ENCODE results near the gene RASAL3. TPM values are rescaled to one million over a fixed set of nuclear protein-coding genes. Genes with fewer than 3 reads are reported as not detected.

The RASAL3 gene
- total and polyA plus RNA-seq, 12 donors = 0.19 to 6.6 (median 0.85) TPM

DNA sequence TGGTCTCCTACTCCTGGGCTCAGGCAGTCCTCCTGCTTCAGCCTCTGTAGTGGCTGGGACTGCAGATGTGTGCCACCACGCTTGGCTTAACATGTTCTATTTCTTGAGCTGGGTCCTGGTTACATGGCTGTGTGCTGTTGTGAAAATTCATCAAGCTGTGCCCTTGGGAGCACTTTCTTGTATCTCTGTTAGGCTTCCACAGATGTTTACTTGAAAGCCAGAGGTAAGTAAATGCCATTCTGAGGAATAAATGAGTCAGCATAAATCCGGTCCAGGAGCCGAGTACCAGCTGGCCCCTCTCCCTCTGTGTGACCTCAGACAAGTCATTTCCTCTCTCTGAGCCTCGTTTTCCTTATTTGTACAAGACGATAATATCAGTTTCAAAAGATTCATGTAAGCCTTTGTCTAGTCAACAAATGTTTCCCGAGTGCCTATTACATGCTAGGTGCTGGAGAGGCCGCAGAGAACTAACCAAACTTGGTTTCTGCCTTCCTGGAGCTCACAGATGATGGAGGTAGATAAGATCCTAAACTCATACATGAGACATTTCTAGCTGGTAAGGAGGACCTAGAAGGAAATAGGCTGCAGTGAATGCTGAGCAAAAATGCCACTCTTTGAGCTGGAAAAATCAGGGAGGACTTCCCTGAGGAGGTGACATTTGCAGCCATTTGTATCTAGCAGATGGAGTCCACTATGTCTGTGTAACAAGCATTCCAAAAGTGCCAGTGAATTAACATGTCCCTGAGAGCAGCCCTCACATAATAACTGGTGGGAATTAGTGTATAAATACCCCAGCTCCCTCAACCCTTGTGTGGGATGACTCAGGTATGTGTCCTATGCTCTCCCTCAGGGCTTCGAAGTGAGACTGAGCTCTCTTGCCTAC lies 2.7 kb upstream of the RASAL3 start:
- peak overlapping the region in 1 of 10 donors; percentile 76 for H3K27ac ChIP-seq
- H3K4me3 ChIP-seq = no peak overlapping the region
- H3K27me3 ChIP-seq = peaks cover 5 to 87% (median 56%) of the 10 kb centered on the region in 7 donors
- ATAC-seq = peak in 3 of 8 donors; percentile 7 to 32 (median 31)
- H3K4me1 ChIP-seq = peaks cover 0 to 54% (median 7%) of the 10 kb centered on the region in 9 donors
- 44 to 61% methylated on average over 8 of the region's 8 CpGs for WGBS, 2 donors
- no peak for DNase-seq
- H3K9me3 ChIP-seq = no peaks in the 10 kb centered on the region
- intact Hi-C loops (cut with DNase I) = loop anchor here in 2 of 10 donors (10.0 kb wide), 2 partner anchors 88 to 372 kb away; no protein-coding TSS in a partner anchor
- TF ChIP-seq, protein P1, sequence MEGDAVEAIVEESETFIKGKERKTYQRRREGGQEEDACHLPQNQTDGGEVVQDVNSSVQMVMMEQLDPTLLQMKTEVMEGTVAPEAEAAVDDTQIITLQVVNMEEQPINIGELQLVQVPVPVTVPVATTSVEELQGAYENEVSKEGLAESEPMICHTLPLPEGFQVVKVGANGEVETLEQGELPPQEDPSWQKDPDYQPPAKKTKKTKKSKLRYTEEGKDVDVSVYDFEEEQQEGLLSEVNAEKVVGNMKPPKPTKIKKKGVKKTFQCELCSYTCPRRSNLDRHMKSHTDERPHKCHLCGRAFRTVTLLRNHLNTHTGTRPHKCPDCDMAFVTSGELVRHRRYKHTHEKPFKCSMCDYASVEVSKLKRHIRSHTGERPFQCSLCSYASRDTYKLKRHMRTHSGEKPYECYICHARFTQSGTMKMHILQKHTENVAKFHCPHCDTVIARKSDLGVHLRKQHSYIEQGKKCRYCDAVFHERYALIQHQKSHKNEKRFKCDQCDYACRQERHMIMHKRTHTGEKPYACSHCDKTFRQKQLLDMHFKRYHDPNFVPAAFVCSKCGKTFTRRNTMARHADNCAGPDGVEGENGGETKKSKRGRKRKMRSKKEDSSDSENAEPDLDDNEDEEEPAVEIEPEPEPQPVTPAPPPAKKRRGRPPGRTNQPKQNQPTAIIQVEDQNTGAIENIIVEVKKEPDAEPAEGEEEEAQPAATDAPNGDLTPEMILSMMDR (IDR thresholded peaks at IDR 0.05) = no peak
- H3K36me3 ChIP-seq = peaks cover 0 to under 1% (median 0%) of the 10 kb centered on the region in 9 donors

DNA sequence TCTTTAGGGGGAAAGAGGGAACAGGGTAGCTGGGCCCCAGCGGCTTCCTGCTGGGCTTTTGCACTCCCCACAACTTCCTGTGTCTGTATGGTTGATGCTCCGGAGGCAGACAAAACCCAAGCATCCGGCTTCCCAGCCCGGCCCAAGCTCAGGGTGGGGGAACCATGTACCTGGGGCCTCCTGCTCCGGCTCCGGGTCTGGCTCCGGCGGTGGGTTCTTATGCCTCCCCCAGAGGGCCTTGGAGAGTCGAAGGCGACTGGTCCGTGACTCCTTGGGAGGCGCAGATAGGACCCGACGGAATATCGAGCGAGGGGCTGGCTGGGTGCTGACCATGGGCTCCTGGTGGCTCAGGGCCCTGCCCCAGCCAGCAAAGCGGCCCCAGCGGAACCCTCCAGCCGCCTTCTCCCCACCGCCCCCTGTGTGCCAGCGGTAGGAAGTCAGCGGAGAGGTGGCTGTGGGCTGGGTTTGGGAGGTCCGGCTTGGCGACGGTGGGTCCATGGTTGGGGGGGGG lies 428 bp downstream of the RASAL3 start:
- Histone ChIP-seq H3K27ac (peak overlapping the region in 6 of 10 donors; percentile 9 to 94 (median 60)), H3K4me3 (peak overlapping the region in 8 of 10 donors; percentile 2 to 68 (median 46)), H3K36me3 (peaks cover 0 to 23% (median 0%) of the 10 kb centered on the region in 9 donors), H3K27me3 (peaks cover 0 to 61% (median 33%) of the 10 kb centered on the region in 7 donors), H3K9me3 (no peaks in the 10 kb centered on the region), H3K4me1 (peaks cover 0 to 44% (median 0%) of the 10 kb centered on the region in 9 donors)
- intact Hi-C loops (cut with DNase I) = loop anchor here in 3 of 10 donors (5.0 to 10.0 kb wide), 3 partner anchors 88 to 369 kb away; no protein-coding TSS in a partner anchor
- ATAC-seq (peak; percentile 43 to 81 (median 60)), DNase-seq (no peak)
- WGBS, 2 donors = 28 to 29% methylated on average over 23 to 25 of the region's 25 CpGs
- TF ChIP-seq, protein P1 (IDR thresholded peaks at IDR 0.05) = no peak

DNA sequence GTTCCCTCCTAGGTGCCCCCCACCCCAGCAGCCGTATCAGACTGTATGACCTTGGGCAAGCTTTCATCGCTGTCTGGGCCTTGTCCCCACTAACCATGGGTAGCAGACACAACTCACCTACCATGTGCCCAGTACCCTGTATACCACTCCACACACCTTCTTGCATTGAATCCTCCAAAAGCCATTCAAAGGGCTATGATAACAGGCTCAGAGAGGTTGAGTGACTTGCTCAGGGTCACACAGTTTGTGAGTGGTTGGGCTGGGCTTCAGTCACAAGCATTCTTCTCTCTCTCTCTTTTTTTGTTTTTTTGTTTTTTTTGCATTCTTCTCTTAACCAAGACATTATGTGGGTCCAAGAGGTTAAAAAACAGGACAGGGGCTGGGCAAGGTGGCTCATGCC lies 2.6 kb downstream of the RASAL3 start:
- Histone ChIP-seq H3K27me3 (peaks cover 12 to 57% (median 31%) of the 10 kb centered on the region in 7 donors), H3K9me3 (no peaks in the 10 kb centered on the region), H3K4me3 (no peak overlapping the region), H3K27ac (no peak overlapping the region), H3K4me1 (peaks cover 0 to 32% (median 5%) of the 10 kb centered on the region in 9 donors), H3K36me3 (peaks cover 0 to 37% (median 0%) of the 10 kb centered on the region in 9 donors)
- TF ChIP-seq, protein P1 (IDR thresholded peaks at IDR 0.05) = no peak
- intact Hi-C loops (cut with DNase I) = loop anchor here in 3 of 10 donors (5.0 to 10.0 kb wide), 3 partner anchors 91 to 367 kb away; no protein-coding TSS in a partner anchor
- 81 to 89% methylated on average over 2 of the region's 2 CpGs for WGBS, 2 donors
- no peak for ATAC-seq
- DNase-seq = no peak

All from heart right ventricle (tissue), 16 donors.